Trophoblast cell (in vitro differentiated cells and primary cell): ENCODE data around the gene MFRP.

Experiments used
- DNase-seq, 2 donors: peaks; one replicate each; pipeline ENCODE4 v3.0.0-alpha.2; 2016
- H2AFZ ChIP-seq: 2 replicates; pipeline ENCODE4 v1.6.1; 2013; ENCODE audit warnings: low read length, moderate library complexity, mild to moderate bottlenecking; ENCODE audit not compliant: insufficient read depth, poor library complexity
- H2AK5ac ChIP-seq: 2 replicates; pipeline ENCODE4 v1.6.1; 2013; ENCODE audit warnings: mild to moderate bottlenecking, low read length
- H2BK120ac ChIP-seq: 2 replicates; pipeline ENCODE4 v1.6.1; 2013; ENCODE audit warnings: low read length, mild to moderate bottlenecking, moderate library complexity; ENCODE audit not compliant: insufficient read depth, poor library complexity
- H2BK12ac ChIP-seq: 2 replicates; pipeline ENCODE4 v1.6.1; 2013; ENCODE audit warnings: mild to moderate bottlenecking, low read length, moderate library complexity
- H2BK5ac ChIP-seq: 2 replicates; pipeline ENCODE4 v1.6.1; 2013; ENCODE audit warnings: low read length, low read depth, moderate library complexity, mild to moderate bottlenecking; ENCODE audit not compliant: poor library complexity
- H3K14ac ChIP-seq: 2 replicates; pipeline ENCODE4 v1.6.1; 2013; ENCODE audit warnings: mild to moderate bottlenecking, low read length
- H3K18ac ChIP-seq: 2 replicates; pipeline ENCODE4 v1.6.1; 2013; ENCODE audit warnings: mild to moderate bottlenecking, low read length
- H3K23ac ChIP-seq: 2 replicates; pipeline ENCODE4 v1.6.1; 2013; ENCODE audit warnings: low read length
- H3K27ac ChIP-seq: 2 replicates; pipeline ENCODE4 v1.5.1; 2013; ENCODE audit warnings: low read depth, mild to moderate bottlenecking, inconsistent platforms, low read length, moderate library complexity
- H3K27me3 ChIP-seq: 2 replicates; pipeline ENCODE4 v1.6.1; 2013; ENCODE audit warnings: inconsistent platforms, mild to moderate bottlenecking, low read length, moderate library complexity; ENCODE audit not compliant: insufficient read depth
- H3K36me3 ChIP-seq, 2 experiments: 1 replicate in 1 of 2; 2 replicates in 1 of 2; pipeline ENCODE4 v1.6.1; 2013; ENCODE audit warnings: low read length in 2 of 2, mild to moderate bottlenecking in 2 of 2, moderate library complexity in 1 of 2; ENCODE audit not compliant: insufficient read depth in 2 of 2, control insufficient read depth in 1 of 2
- H3K4ac ChIP-seq: 2 replicates; pipeline ENCODE4 v1.6.1; 2013; ENCODE audit warnings: low read depth, mild to moderate bottlenecking, low read length, moderate library complexity
- H3K4me1 ChIP-seq, 2 experiments: 1 replicate in 1 of 2; 2 replicates in 1 of 2; pipeline ENCODE4 v1.6.1; 2013; ENCODE audit warnings: low read length in 2 of 2, mild to moderate bottlenecking in 2 of 2, moderate library complexity in 1 of 2; ENCODE audit not compliant: insufficient read depth in 2 of 2, control insufficient read depth in 1 of 2
- H3K4me2 ChIP-seq: 2 replicates; pipeline ENCODE4 v1.6.1; 2013; ENCODE audit warnings: inconsistent platforms, mild to moderate bottlenecking, low read length, moderate library complexity
- H3K4me3 ChIP-seq: 2 replicates; pipeline ENCODE4 v1.5.1; 2013; ENCODE audit warnings: mild to moderate bottlenecking, low read depth, low read length, inconsistent platforms
- H3K79me1 ChIP-seq: one replicate; pipeline ENCODE4 v1.6.1; 2013; ENCODE audit warnings: low read length
- H3K79me2 ChIP-seq: 2 replicates; pipeline ENCODE4 v1.6.1; 2013; ENCODE audit warnings: low read length, mild to moderate bottlenecking; ENCODE audit not compliant: control insufficient read depth, insufficient read depth, poor library complexity
- H3K9ac ChIP-seq: 2 replicates; pipeline ENCODE4 v1.6.1; 2013; ENCODE audit warnings: mild to moderate bottlenecking, low read length
- H3K9me3 ChIP-seq: 2 replicates; pipeline ENCODE4 v1.6.1; 2013; ENCODE audit warnings: low read depth, mild to moderate bottlenecking, control low read depth, inconsistent platforms, low read length; ENCODE audit not compliant: insufficient read depth
- H4K12ac ChIP-seq: 2 replicates; pipeline ENCODE4 v1.6.1; 2013; ENCODE audit warnings: low read depth, mild to moderate bottlenecking, low read length, moderate library complexity
- H4K8ac ChIP-seq: 2 replicates; pipeline ENCODE4 v1.6.1; 2013; ENCODE audit warnings: low read depth, mild to moderate bottlenecking, low read length, moderate library complexity
- H4K91ac ChIP-seq: one replicate; pipeline ENCODE4 v1.6.1; 2013; ENCODE audit warnings: low read depth, mild to moderate bottlenecking, low read length, moderate library complexity
- WGBS: extraction: QIAGEN DNeasy Blood & Tissue Kit; methylation state at CpG from one replicate; pipeline ENCODE4 v1.1.7; 2013; ENCODE audit warnings: missing lambda C conversion rate; ENCODE audit not compliant: insufficient read length, insufficient coverage; ENCODE audit errors: extremely low coverage; 5-methylcytosine and 5-hydroxymethylcytosine counted together

MFRP gene

GRCh38 chr11:119305556-119306372 lies 40.7 kb downstream of the MFRP start:
- no peaks in the 10 kb centered on the region for H3K79me2 ChIP-seq
- H4K91ac ChIP-seq, result no peak overlapping the region
- H4K12ac ChIP-seq, result no peak overlapping the region
- DNase-seq, result no peak
- no peak overlapping the region for H2BK5ac ChIP-seq
- no peak overlapping the region for H3K23ac ChIP-seq
- no peak overlapping the region for H2BK12ac ChIP-seq
- H3K36me3 ChIP-seq, result peaks cover 39 to 59% of the 10 kb centered on the region in 2 experiments
- H3K18ac ChIP-seq, result no peak overlapping the region
- H3K9me3 ChIP-seq, result no peaks in the 10 kb centered on the region
- H4K8ac ChIP-seq, result no peak overlapping the region
- H2AK5ac ChIP-seq, result no peak overlapping the region
- H3K4me3 ChIP-seq, result no peak overlapping the region
- no peak overlapping the region for H3K9ac ChIP-seq
- H3K27ac ChIP-seq, result no peak overlapping the region
- H3K79me1 ChIP-seq, result no peaks in the 10 kb centered on the region
- H3K4me1 ChIP-seq, result no peaks in the 10 kb centered on the region
- no CpG with 5 or more reads among the region's 7 CpGs for WGBS
- H3K4ac ChIP-seq, result no peak overlapping the region
- no peaks in the 10 kb centered on the region for H3K27me3 ChIP-seq
- no peak overlapping the region for H3K4me2 ChIP-seq
- no peak overlapping the region for H3K14ac ChIP-seq
- no peak overlapping the region for H2BK120ac ChIP-seq
- no peak overlapping the region for H2AFZ ChIP-seq

- no peak overlapping the region for H2AK5ac ChIP-seq
- H4K91ac ChIP-seq, result no peak overlapping the region
- H3K4me3 ChIP-seq, result no peak overlapping the region
- H2AFZ ChIP-seq, result no peak overlapping the region
- no peaks in the 10 kb centered on the region for H3K79me1 ChIP-seq
- no peak overlapping the region for H3K23ac ChIP-seq
- no CpG with 5 or more reads among the region's 5 CpGs for WGBS
- no peak overlapping the region for H3K4ac ChIP-seq
- no peak overlapping the region for H3K9ac ChIP-seq
- no peak overlapping the region for H2BK5ac ChIP-seq
- H3K79me2 ChIP-seq, result no peaks in the 10 kb centered on the region
- no peak overlapping the region for H4K8ac ChIP-seq
- H3K36me3 ChIP-seq, result peaks cover 26 to 53% of the 10 kb centered on the region in 2 experiments
- H2BK120ac ChIP-seq, result no peak overlapping the region
- no peaks in the 10 kb centered on the region for H3K27me3 ChIP-seq
- H3K27ac ChIP-seq, result no peak overlapping the region
- H3K4me1 ChIP-seq, result no peaks in the 10 kb centered on the region
- no peak overlapping the region for H2BK12ac ChIP-seq
- H3K9me3 ChIP-seq, result no peaks in the 10 kb centered on the region
- H3K18ac ChIP-seq, result no peak overlapping the region
- H3K4me2 ChIP-seq, result no peak overlapping the region
- H3K14ac ChIP-seq, result no peak overlapping the region
- H4K12ac ChIP-seq, result no peak overlapping the region
- peak; percentile 73 to 87 for DNase-seq
These were observed 43.2 kb downstream of the MFRP start for GRCh38 chr11:119303227-119303718.

- Histone ChIP-seq H3K4me3 (no peak overlapping the region), H3K4me2 (no peak overlapping the region), H3K27me3 (no peaks in the 10 kb centered on the region), H3K79me1 (no peaks in the 10 kb centered on the region), H2BK5ac (no peak overlapping the region), H3K18ac (no peak overlapping the region), H4K8ac (no peak overlapping the region), H3K79me2 (no peaks in the 10 kb centered on the region), H3K9me3 (no peaks in the 10 kb centered on the region), H2AK5ac (no peak overlapping the region), H3K27ac (no peak overlapping the region), H2BK120ac (no peak overlapping the region), H4K91ac (no peak overlapping the region), H3K23ac (no peak overlapping the region), H3K9ac (no peak overlapping the region), H2AFZ (no peak overlapping the region), H3K14ac (no peak overlapping the region), H3K4me1 (no peaks in the 10 kb centered on the region), H4K12ac (no peak overlapping the region), H3K4ac (no peak overlapping the region), H2BK12ac (no peak overlapping the region), H3K36me3 (peaks cover 23 to 55% of the 10 kb centered on the region in 2 experiments)
- no CpG with 5 or more reads among the region's 3 CpGs for WGBS
- DNase-seq, result no peak
These were observed 46.1 kb downstream of the MFRP start for GRCh38 chr11:119300198-119300964.

- H2AK5ac ChIP-seq, result no peak overlapping the region
- H3K36me3 ChIP-seq, result peaks cover 20 to 48% of the 10 kb centered on the region in 2 experiments
- no peak overlapping the region for H4K8ac ChIP-seq
- H2BK120ac ChIP-seq, result no peak overlapping the region
- H3K79me2 ChIP-seq, result no peaks in the 10 kb centered on the region
- H3K27me3 ChIP-seq, result no peaks in the 10 kb centered on the region
- H3K9me3 ChIP-seq, result no peaks in the 10 kb centered on the region
- no peak overlapping the region for H4K12ac ChIP-seq
- no peak for DNase-seq
- H3K4ac ChIP-seq, result no peak overlapping the region
- H3K79me1 ChIP-seq, result no peaks in the 10 kb centered on the region
- no peak overlapping the region for H3K4me3 ChIP-seq
- H3K23ac ChIP-seq, result no peak overlapping the region
- no peak overlapping the region for H2BK5ac ChIP-seq
- no peaks in the 10 kb centered on the region for H3K4me1 ChIP-seq
- no peak overlapping the region for H3K14ac ChIP-seq
- no peak overlapping the region for H2BK12ac ChIP-seq
- H2AFZ ChIP-seq, result no peak overlapping the region
- no peak overlapping the region for H4K91ac ChIP-seq
- no peak overlapping the region for H3K9ac ChIP-seq
- H3K18ac ChIP-seq, result no peak overlapping the region
- WGBS, result no CpG with 5 or more reads among the region's 9 CpGs
- no peak overlapping the region for H3K4me2 ChIP-seq
- no peak overlapping the region for H3K27ac ChIP-seq
These were observed 47.1 kb downstream of the MFRP start for GRCh38 chr11:119299416-119299815.
